ENCODE measurements around the gene RNF213. TPM values are rescaled to one million over a fixed set of nuclear protein-coding genes. Genes with fewer than 3 reads are reported as not detected.

Gene RNF213
- total RNA-seq, result 46.3 and 121 TPM in 2 replicates

GRCh38 chr17:80260791-80261158, at the start of gene RNF213:
TSS of gene RNF213 (plus strand) at chr17:80260852. CDS start at chr17:80263682, 2,830 bp downstream.

GRCh38 chr17:80220054-80220735, 40.5 kb upstream of the RNF213 start, which contains the start of the genes SGSH and SLC26A11:
TSS of gene SGSH (minus strand) at chr17:80220333. CDS start at chr17:80220313, 20 bp downstream.
TSS of gene SLC26A11 (plus strand) at chr17:80220427. CDS start at chr17:80221561, 1,134 bp downstream.

GRCh38 chr17:80414803-80415625, 154.4 kb downstream of the RNF213 start, which contains the start of gene ENDOV:
TSS of gene ENDOV (plus strand) at chr17:80415167. CDS start at chr17:80415195, 28 bp downstream.

Other genes starting within 250 kb of the RNF213 start
- 27.1 and 53.6 TPM in 2 replicates for gene TBC1D16, start 225.0 kb upstream of the RNF213 start, total RNA-seq
- 2.3 and 5.2 TPM in 2 replicates for gene CCDC40, start 224.2 kb upstream of the RNF213 start, total RNA-seq
- gene GAA, start 159.3 kb upstream of the RNF213 start, total RNA-seq, result 27.7 and 121 TPM in 2 replicates
- 61.2 and 85.6 TPM in 2 replicates for gene EIF4A3, start 113.7 kb upstream of the RNF213 start, total RNA-seq
- 0.13 TPM in 1 of 2 replicates, not detected in the other for gene CARD14, start 90.8 kb upstream of the RNF213 start, total RNA-seq
- 16.8 and 39.8 TPM in 2 replicates for gene SGSH, start 40.5 kb upstream of the RNF213 start, total RNA-seq
- 3.9 and 18.0 TPM in 2 replicates for gene SLC26A11, start 40.4 kb upstream of the RNF213 start, total RNA-seq
- 9.8 and 18.9 TPM in 2 replicates for gene ENDOV, start 154.3 kb downstream of the RNF213 start, total RNA-seq
- gene NPTX1, start 215.8 kb downstream of the RNF213 start, total RNA-seq, result 0.25 and 0.49 TPM in 2 replicates

Data from mesangial cell (primary cell).